ENCODE measurements around the gene PID1. TPM values are rescaled to one million over a fixed set of nuclear protein-coding genes. Genes with fewer than 3 reads are reported as not detected.

PID1 gene
- total and polyA plus RNA-seq, 4 donors = 17.0 to 45.7 (median 30.0) TPM

DNA sequence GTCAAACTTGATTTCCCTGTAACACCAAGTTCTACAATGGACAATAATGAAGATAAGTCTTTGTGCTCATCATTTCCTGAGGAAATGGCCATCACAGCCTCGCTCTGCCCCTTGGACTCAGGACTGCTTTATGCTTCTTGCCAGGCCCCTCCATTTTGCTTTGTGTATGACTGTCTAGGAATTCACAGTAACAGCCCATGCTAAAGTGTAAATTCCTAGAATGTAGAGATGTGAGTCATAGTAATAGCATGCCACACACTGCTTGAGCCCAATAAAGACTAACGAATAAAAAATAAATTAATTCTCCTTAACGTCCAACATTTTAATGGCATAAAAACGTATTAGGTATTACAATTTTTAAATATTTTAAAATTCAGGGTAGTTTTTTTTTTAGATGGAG, 226.5 kb downstream of the PID1 start:
- no peak overlapping the region for H3K4me3 ChIP-seq
- WGBS, 2 donors = 31 to 59% methylated on average over 4 of the region's 4 CpGs
- DNase-seq = no peak
- no peaks in the 10 kb centered on the region for H3K27me3 ChIP-seq (ENCODE audit: control insufficient read depth in 3 of 3, insufficient read depth in 3 of 3, low read length in 2 of 3)
- no peaks in the 10 kb centered on the region for H3K36me3 ChIP-seq (ENCODE audit: control insufficient read depth in 4 of 4, insufficient read depth in 4 of 4, low read length in 4 of 4)
- TF ChIP-seq, protein P1, sequence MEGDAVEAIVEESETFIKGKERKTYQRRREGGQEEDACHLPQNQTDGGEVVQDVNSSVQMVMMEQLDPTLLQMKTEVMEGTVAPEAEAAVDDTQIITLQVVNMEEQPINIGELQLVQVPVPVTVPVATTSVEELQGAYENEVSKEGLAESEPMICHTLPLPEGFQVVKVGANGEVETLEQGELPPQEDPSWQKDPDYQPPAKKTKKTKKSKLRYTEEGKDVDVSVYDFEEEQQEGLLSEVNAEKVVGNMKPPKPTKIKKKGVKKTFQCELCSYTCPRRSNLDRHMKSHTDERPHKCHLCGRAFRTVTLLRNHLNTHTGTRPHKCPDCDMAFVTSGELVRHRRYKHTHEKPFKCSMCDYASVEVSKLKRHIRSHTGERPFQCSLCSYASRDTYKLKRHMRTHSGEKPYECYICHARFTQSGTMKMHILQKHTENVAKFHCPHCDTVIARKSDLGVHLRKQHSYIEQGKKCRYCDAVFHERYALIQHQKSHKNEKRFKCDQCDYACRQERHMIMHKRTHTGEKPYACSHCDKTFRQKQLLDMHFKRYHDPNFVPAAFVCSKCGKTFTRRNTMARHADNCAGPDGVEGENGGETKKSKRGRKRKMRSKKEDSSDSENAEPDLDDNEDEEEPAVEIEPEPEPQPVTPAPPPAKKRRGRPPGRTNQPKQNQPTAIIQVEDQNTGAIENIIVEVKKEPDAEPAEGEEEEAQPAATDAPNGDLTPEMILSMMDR (IDR thresholded peaks at IDR 0.05; ENCODE audit: control extremely low read depth, extremely low read depth) = no peak
- peaks cover 0 to 2% (median 0%) of the 10 kb centered on the region in 4 donors for H3K9me3 ChIP-seq (ENCODE audit: control insufficient read depth in 4 of 4, insufficient read depth in 3 of 4, low read length in 3 of 4)
- ATAC-seq (ENCODE audit: insufficient read depth, low FRiP score) = no peak
- H3K4me1 ChIP-seq (ENCODE audit: control insufficient read depth in 5 of 5, insufficient read depth in 5 of 5, low read length in 5 of 5) = peaks cover 0 to 4% (median 0%) of the 10 kb centered on the region in 5 donors
- no peak overlapping the region for H3K27ac ChIP-seq (ENCODE audit: low read depth in 1 of 2, low read length in 1 of 2)
- no peak overlapping the region for H3K9ac ChIP-seq (ENCODE audit: insufficient read depth in 1 of 2, low read length in 2 of 2)

- ATAC-seq (ENCODE audit: insufficient read depth, low FRiP score) (no peak), DNase-seq (no peak)
- Histone ChIP-seq H3K9me3 (ENCODE audit: control insufficient read depth in 4 of 4, insufficient read depth in 3 of 4, low read length in 3 of 4) (peaks cover 0 to 2% (median 0%) of the 10 kb centered on the region in 4 donors), H3K9ac (ENCODE audit: insufficient read depth in 1 of 2, low read length in 2 of 2) (no peak overlapping the region), H3K27ac (ENCODE audit: low read depth in 1 of 2, low read length in 1 of 2) (no peak overlapping the region), H3K4me1 (ENCODE audit: control insufficient read depth in 5 of 5, insufficient read depth in 5 of 5, low read length in 5 of 5) (peaks cover 0 to 4% (median 0%) of the 10 kb centered on the region in 5 donors), H3K36me3 (ENCODE audit: control insufficient read depth in 4 of 4, insufficient read depth in 4 of 4, low read length in 4 of 4) (no peaks in the 10 kb centered on the region), H3K27me3 (ENCODE audit: control insufficient read depth in 3 of 3, insufficient read depth in 3 of 3, low read length in 2 of 3) (no peaks in the 10 kb centered on the region), H3K4me3 (no peak overlapping the region)
- TF ChIP-seq, protein P1 (IDR thresholded peaks at IDR 0.05; ENCODE audit: control extremely low read depth, extremely low read depth) = no peak
- 78 to 82% methylated on average over 3 of the region's 3 CpGs for WGBS, 2 donors
Observed at GRCh38 chr2:229043681-229044080, 227.4 kb downstream of the PID1 start.

DNA sequence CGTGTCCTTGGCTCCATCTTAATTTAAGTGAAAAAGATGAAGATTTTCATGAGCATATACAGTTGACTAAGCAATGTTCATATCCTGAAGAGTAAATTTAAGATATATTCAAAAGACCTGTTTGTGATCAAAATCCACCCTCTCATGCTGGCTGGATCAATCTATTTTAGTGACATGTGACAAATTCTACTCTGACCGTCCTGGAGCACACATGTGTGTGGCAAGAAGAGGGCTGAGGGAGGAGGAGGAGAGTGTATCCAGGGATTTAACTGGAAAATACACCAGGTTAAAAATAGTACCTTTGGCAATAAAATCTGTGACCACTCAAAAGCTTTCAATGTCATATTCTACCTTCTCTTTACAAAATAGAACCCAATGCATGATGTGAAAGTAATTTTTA, 228.7 kb downstream of the PID1 start:
- DNase-seq (no peak), ATAC-seq (ENCODE audit: insufficient read depth, low FRiP score) (no peak)
- 84% methylated on average over 2 of the region's 2 CpGs for WGBS, 2 donors
- Histone ChIP-seq H3K9ac (ENCODE audit: insufficient read depth in 1 of 2, low read length in 2 of 2) (no peak overlapping the region), H3K27ac (ENCODE audit: low read depth in 1 of 2, low read length in 1 of 2) (no peak overlapping the region), H3K4me3 (no peak overlapping the region), H3K27me3 (ENCODE audit: control insufficient read depth in 3 of 3, insufficient read depth in 3 of 3, low read length in 2 of 3) (no peaks in the 10 kb centered on the region), H3K4me1 (ENCODE audit: control insufficient read depth in 5 of 5, insufficient read depth in 5 of 5, low read length in 5 of 5) (peaks cover 0 to 4% (median 0%) of the 10 kb centered on the region in 5 donors), H3K36me3 (ENCODE audit: control insufficient read depth in 4 of 4, insufficient read depth in 4 of 4, low read length in 4 of 4) (no peaks in the 10 kb centered on the region), H3K9me3 (ENCODE audit: control insufficient read depth in 4 of 4, insufficient read depth in 3 of 4, low read length in 3 of 4) (peaks cover 0 to 2% (median 0%) of the 10 kb centered on the region in 4 donors)
- TF ChIP-seq, protein P1 (IDR thresholded peaks at IDR 0.05; ENCODE audit: control extremely low read depth, extremely low read depth) = no peak

DNA sequence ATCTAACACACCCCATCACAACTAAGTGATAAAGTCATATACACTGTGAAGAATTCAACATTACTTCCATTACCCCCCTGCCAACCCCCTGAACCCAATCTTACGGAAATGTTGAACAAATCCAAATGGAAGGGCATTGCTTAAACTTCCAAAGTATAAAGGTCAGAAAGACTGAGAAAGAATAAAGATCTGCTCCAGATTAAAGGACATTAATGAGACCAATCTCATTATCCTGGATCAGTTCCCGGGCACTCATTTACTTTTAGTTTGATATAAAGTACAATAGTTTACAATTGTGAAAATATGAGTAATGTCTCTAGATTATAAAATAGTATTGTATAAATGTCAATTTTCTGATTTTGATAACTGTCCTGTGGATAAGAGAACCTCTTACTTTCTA, 229.4 kb downstream of the PID1 start:
- Histone ChIP-seq H3K4me3 (no peak overlapping the region), H3K27me3 (ENCODE audit: control insufficient read depth in 3 of 3, insufficient read depth in 3 of 3, low read length in 2 of 3) (no peaks in the 10 kb centered on the region), H3K9ac (ENCODE audit: insufficient read depth in 1 of 2, low read length in 2 of 2) (no peak overlapping the region), H3K4me1 (ENCODE audit: control insufficient read depth in 5 of 5, insufficient read depth in 5 of 5, low read length in 5 of 5) (peaks cover 0 to 4% (median 0%) of the 10 kb centered on the region in 5 donors), H3K27ac (ENCODE audit: low read depth in 1 of 2, low read length in 1 of 2) (no peak overlapping the region), H3K36me3 (ENCODE audit: control insufficient read depth in 4 of 4, insufficient read depth in 4 of 4, low read length in 4 of 4) (no peaks in the 10 kb centered on the region), H3K9me3 (ENCODE audit: control insufficient read depth in 4 of 4, insufficient read depth in 3 of 4, low read length in 3 of 4) (peaks cover 0 to 2% (median 0%) of the 10 kb centered on the region in 4 donors)
- 84 to 94% methylated on average over 2 of the region's 2 CpGs for WGBS, 2 donors
- DNase-seq = no peak
- TF ChIP-seq, protein P1 (IDR thresholded peaks at IDR 0.05; ENCODE audit: control extremely low read depth, extremely low read depth) = no peak
- no peak for ATAC-seq (ENCODE audit: insufficient read depth, low FRiP score)
